ENCODE results near the gene ANKRD55.

Gene ANKRD55

DNA sequence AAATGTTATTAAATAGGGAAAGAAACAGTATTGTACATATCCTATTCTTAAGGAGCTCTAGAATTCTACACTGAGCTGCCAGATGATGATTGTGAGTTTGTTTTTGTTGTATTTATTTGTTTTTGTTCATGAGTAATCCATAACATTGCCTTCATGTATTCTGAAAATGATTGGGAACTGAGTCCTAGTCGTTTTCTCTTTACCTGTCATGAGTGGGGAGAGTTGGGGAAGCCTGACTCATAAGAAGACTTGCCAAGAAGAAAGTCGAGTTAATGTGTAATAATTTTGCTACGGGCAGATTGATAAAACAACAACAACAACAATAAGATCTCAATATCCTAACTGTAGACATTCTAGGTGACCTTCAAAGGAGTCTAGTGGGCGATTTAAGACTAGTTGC is 103.8 kb downstream of the ANKRD55 start:
- TF ChIP-seq, protein P1, sequence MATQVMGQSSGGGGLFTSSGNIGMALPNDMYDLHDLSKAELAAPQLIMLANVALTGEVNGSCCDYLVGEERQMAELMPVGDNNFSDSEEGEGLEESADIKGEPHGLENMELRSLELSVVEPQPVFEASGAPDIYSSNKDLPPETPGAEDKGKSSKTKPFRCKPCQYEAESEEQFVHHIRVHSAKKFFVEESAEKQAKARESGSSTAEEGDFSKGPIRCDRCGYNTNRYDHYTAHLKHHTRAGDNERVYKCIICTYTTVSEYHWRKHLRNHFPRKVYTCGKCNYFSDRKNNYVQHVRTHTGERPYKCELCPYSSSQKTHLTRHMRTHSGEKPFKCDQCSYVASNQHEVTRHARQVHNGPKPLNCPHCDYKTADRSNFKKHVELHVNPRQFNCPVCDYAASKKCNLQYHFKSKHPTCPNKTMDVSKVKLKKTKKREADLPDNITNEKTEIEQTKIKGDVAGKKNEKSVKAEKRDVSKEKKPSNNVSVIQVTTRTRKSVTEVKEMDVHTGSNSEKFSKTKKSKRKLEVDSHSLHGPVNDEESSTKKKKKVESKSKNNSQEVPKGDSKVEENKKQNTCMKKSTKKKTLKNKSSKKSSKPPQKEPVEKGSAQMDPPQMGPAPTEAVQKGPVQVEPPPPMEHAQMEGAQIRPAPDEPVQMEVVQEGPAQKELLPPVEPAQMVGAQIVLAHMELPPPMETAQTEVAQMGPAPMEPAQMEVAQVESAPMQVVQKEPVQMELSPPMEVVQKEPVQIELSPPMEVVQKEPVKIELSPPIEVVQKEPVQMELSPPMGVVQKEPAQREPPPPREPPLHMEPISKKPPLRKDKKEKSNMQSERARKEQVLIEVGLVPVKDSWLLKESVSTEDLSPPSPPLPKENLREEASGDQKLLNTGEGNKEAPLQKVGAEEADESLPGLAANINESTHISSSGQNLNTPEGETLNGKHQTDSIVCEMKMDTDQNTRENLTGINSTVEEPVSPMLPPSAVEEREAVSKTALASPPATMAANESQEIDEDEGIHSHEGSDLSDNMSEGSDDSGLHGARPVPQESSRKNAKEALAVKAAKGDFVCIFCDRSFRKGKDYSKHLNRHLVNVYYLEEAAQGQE (IDR thresholded peaks at IDR 0.05; ENCODE audit: insufficient read depth in 1 of 2, low read depth in 2 of 2, low read length in 2 of 2): no peak
- TF ChIP-seq FOXP2 (optimal IDR thresholded peaks at IDR 0.05; ENCODE audit: borderline replicate concordance, extremely low read depth, extremely low read length, insufficient read depth) (no peak), TAF1 (IDR thresholded peaks at IDR 0.05; ENCODE audit: borderline replicate concordance, insufficient read depth, low read length) (no peak), SIN3A (IDR thresholded peaks at IDR 0.05; ENCODE audit: borderline replicate concordance, insufficient read depth, low read length) (no peak), POLR2AphosphoS5 (IDR thresholded peaks at IDR 0.05; ENCODE audit: low read depth, low read length) (no peak)

DNA sequence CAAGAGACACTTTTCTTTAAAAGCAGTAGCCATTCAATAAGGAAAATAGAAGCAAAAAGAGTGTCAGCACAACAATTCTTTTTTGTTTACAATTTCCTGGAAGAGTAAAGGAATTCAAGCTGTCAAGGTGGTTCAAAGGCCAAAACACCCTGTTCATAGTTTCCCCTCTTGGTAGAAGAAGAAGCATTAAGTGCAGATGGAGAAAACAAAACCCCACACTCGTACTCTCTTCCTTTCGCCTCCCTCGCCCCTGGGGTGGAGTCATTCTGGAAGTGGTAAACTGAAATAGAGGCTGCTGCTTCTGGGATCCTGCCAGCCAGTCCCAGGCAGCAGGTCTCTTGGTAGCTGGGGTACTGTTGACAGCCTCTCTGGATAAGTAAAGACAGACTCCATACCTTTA is 105.0 kb downstream of the ANKRD55 start:
- TF ChIP-seq, protein P1 (IDR thresholded peaks at IDR 0.05; ENCODE audit: insufficient read depth in 1 of 2, low read depth in 2 of 2, low read length in 2 of 2): no peak

DNA sequence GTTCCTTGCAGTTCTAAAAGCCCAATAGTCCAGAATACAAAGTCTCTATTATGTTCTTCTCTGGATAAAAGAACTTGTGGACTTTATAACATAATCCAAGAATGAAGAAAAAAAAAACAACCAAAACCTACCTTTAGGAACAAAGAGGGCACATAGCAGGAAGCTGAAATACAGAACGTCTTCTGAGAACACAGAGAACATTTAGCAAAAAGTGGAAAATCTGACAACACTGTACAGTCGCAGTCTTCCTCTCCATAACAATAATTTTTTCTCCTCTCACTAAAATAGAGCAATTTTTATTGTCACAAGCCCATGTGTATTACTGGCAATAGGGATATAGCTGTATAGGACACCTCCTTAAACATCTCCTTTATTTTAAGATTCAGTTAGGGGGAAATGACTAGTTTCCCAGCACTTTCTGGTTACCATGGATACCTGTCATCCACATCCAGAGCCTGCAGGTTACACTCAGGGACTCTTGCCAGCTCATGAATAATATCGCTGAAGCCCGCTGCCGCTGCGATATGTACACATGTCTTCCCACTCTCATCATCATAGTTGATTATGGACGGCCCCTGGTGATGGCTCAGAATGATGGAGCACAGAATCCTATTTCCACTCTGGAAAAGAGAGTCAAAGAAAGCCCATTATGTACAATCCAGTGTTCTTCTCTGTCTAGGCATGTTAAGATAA is 106.5 kb downstream of the ANKRD55 start:
- no peak for TF ChIP-seq FOXP2 (optimal IDR thresholded peaks at IDR 0.05; ENCODE audit: borderline replicate concordance, extremely low read depth, extremely low read length, insufficient read depth)
- TF ChIP-seq SIN3A (IDR thresholded peaks at IDR 0.05; ENCODE audit: borderline replicate concordance, insufficient read depth, low read length): no peak
- TF ChIP-seq POLR2AphosphoS5 (IDR thresholded peaks at IDR 0.05; ENCODE audit: low read depth, low read length): no peak
- no peak for TF ChIP-seq TAF1 (IDR thresholded peaks at IDR 0.05; ENCODE audit: borderline replicate concordance, insufficient read depth, low read length)
- TF ChIP-seq, protein P1 (IDR thresholded peaks at IDR 0.05; ENCODE audit: insufficient read depth in 1 of 2, low read depth in 2 of 2, low read length in 2 of 2): no peak

DNA sequence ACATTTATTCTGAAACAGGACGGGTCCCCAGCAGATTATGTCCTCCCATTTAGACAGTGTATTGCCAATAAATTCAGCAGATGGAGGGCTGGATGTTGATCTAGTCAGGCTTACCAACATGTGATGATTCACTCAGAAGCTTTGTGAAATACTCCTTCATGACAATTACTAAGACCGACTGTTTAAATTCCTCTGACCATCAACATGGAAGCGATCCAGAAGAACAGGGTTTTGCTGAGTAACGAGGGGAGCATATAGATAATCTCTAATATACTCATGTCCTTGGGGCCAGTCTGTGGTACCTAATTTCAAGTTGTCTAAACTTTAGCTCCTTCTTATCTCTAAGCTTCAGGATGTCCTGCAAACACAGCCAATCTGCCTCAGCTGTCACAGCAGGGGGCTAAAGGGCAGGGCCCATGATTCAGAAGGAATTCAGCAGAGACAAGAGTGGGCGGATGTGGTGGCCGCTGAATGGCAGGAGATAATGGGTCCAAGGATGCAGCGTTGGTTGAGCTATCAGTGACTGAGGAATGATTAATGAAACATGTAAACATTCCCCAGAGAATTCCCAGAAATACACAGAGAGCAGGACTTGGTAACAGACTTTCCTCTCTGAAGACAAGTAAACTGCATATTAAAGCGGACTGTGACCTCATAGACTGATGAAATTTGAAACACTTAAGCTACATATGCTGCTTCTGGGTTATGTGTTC is 109.4 kb downstream of the ANKRD55 start:
- TF ChIP-seq, protein P1 (IDR thresholded peaks at IDR 0.05; ENCODE audit: insufficient read depth in 1 of 2, low read depth in 2 of 2, low read length in 2 of 2): peak in 1 of 2 experiments; percentile 54; a peak in 1 of 4 replicates
- peak; percentile 65; the same call in 1 of the 2 replicates for TF ChIP-seq SIN3A (IDR thresholded peaks at IDR 0.05; ENCODE audit: borderline replicate concordance, insufficient read depth, low read length)
- TF ChIP-seq TAF1 (IDR thresholded peaks at IDR 0.05; ENCODE audit: borderline replicate concordance, insufficient read depth, low read length): no peak
- peak; percentile 20; the same call in 1 of the 2 replicates for TF ChIP-seq POLR2AphosphoS5 (IDR thresholded peaks at IDR 0.05; ENCODE audit: low read depth, low read length)
- TF ChIP-seq FOXP2 (optimal IDR thresholded peaks at IDR 0.05; ENCODE audit: borderline replicate concordance, extremely low read depth, extremely low read length, insufficient read depth): peak; percentile 99
